NCI-H128 (cell line): Measurements from ENCODE around the gene FAM111A.
"Not testable (repeated sequence)": the region's sequence is repeated elsewhere in the genome, so short reads cannot be mapped to it uniquely, and the experiment has no call there.

Source experiments
- DNase-seq: peaks from one replicate; lab custom pipeline; 2025; ENCODE audit not compliant: unreplicated experiment; lab: John Stamatoyannopoulos, UW

FAM111A gene

GRCh38 chr11:59142530-59143507 lies at the start of gene FAM111A:
Gene FAM111A, plus strand, starts transcription at chr11:59142856. Its CDS starts 6,017 bp downstream, at chr11:59148873.
- DNase-seq = peak; percentile 65

GRCh38 chr11:59093576-59093975 lies 49.1 kb upstream of the FAM111A start:
- DNase-seq = not testable (repeated sequence)

GRCh38 chr11:59095225-59095624 lies 47.4 kb upstream of the FAM111A start:
- not testable (repeated sequence) for DNase-seq

GRCh38 chr11:59095972-59096575 lies 46.6 kb upstream of the FAM111A start:
- not testable (repeated sequence) for DNase-seq

GRCh38 chr11:59097113-59097708 lies 45.4 kb upstream of the FAM111A start:
- DNase-seq = no peak

GRCh38 chr11:59097938-59098337 lies 44.7 kb upstream of the FAM111A start:
- not testable (repeated sequence) for DNase-seq

- no peak for DNase-seq
These were observed 40.3 kb upstream of the FAM111A start for GRCh38 chr11:59102259-59102765.

- DNase-seq = peak; percentile 93
These were observed 36.0 kb upstream of the FAM111A start, which contains the start of gene FAM111B for GRCh38 chr11:59106363-59107336. Gene FAM111B, plus strand, starts transcription at chr11:59107237. Its CDS starts 2,389 bp downstream, at chr11:59109626.

GRCh38 chr11:59107721-59108120 lies 34.9 kb upstream of the FAM111A start:
- not testable (repeated sequence) for DNase-seq

- no peak for DNase-seq
These were observed 30.2 kb upstream of the FAM111A start for GRCh38 chr11:59112494-59112893.

GRCh38 chr11:59114344-59114743 lies 28.3 kb upstream of the FAM111A start:
- DNase-seq = no peak

GRCh38 chr11:59115553-59115952 lies 27.1 kb upstream of the FAM111A start:
- DNase-seq = no peak

GRCh38 chr11:59117774-59118173 lies 24.9 kb upstream of the FAM111A start:
- DNase-seq = no peak

- no peak for DNase-seq
These were observed 22.8 kb upstream of the FAM111A start for GRCh38 chr11:59119826-59120225.

- DNase-seq = peak; percentile 69
These were observed 6.8 kb upstream of the FAM111A start for GRCh38 chr11:59135648-59136461.

- DNase-seq = not testable (repeated sequence)
These were observed 6.1 kb upstream of the FAM111A start for GRCh38 chr11:59136551-59136950.

GRCh38 chr11:59137190-59137589 lies 5.5 kb upstream of the FAM111A start:
- no peak for DNase-seq

GRCh38 chr11:59138643-59139042 lies 4.0 kb upstream of the FAM111A start:
- DNase-seq = no peak

GRCh38 chr11:59141191-59141590 lies 1.5 kb upstream of the FAM111A start:
- no peak for DNase-seq
